Mesenchymal stem cell (in vitro differentiated cells and primary cell): Measurements from ENCODE around the gene SH3GL3.

Experiments used
- DNase-seq: peaks from one replicate; pipeline ENCODE4 v3.0.0-alpha.2; 2013
- H2AFZ ChIP-seq: one replicate; pipeline ENCODE4 v1.6.1; 2013; ENCODE audit warnings: low read depth, mild to moderate bottlenecking, control low read depth, inconsistent platforms, low read length, moderate library complexity
- H2AK5ac ChIP-seq: 2 replicates; pipeline ENCODE4 v1.6.1; 2013; ENCODE audit warnings: low read length, moderate library complexity, mild to moderate bottlenecking, inconsistent platforms; ENCODE audit not compliant: severe bottlenecking
- H2BK120ac ChIP-seq: one replicate; pipeline ENCODE4 v1.6.1; 2013; ENCODE audit warnings: low read depth, mild to moderate bottlenecking, inconsistent platforms, low read length, moderate library complexity
- H2BK12ac ChIP-seq, 2 experiments: one replicate each; pipeline ENCODE4 v1.6.1; 2013; ENCODE audit warnings: inconsistent platforms in 2 of 2, low read length in 2 of 2, mild to moderate bottlenecking in 2 of 2, moderate library complexity in 2 of 2, control low read depth in 1 of 2
- H2BK15ac ChIP-seq: one replicate; pipeline ENCODE4 v1.6.1; 2013; ENCODE audit warnings: mild to moderate bottlenecking, low read depth, inconsistent platforms; ENCODE audit not compliant: poor library complexity, severe bottlenecking
- H2BK5ac ChIP-seq: 2 replicates; pipeline ENCODE4 v1.6.1; 2013; ENCODE audit warnings: low read depth, mild to moderate bottlenecking, low read length, control low read depth, inconsistent platforms; ENCODE audit not compliant: poor library complexity, severe bottlenecking
- H3K14ac ChIP-seq, 2 experiments: one replicate each; pipeline ENCODE4 v1.6.1; 2013; ENCODE audit warnings: inconsistent platforms in 2 of 2, low read length in 2 of 2, control low read depth in 1 of 2, mild to moderate bottlenecking in 1 of 2, moderate library complexity in 1 of 2
- H3K18ac ChIP-seq, 2 experiments: one replicate each; pipeline ENCODE4 v1.6.1; 2013; ENCODE audit warnings: inconsistent platforms in 2 of 2, low read length in 2 of 2, control low read depth in 1 of 2, low read depth in 1 of 2, mild to moderate bottlenecking in 1 of 2
- H3K23ac ChIP-seq, 2 experiments: one replicate each; pipeline ENCODE4 v1.6.1; 2013; ENCODE audit warnings: inconsistent platforms in 2 of 2, low read length in 2 of 2, mild to moderate bottlenecking in 2 of 2, moderate library complexity in 2 of 2, control low read depth in 1 of 2
- H3K27ac ChIP-seq: 2 replicates; pipeline ENCODE4 v1.5.1; 2013; ENCODE audit warnings: mild to moderate bottlenecking, moderate library complexity, low read length, control low read depth, inconsistent platforms; ENCODE audit not compliant: poor library complexity, severe bottlenecking
- H3K27me3 ChIP-seq, 2 experiments: 2 replicates each; pipeline versions ENCODE4 v1.6.1 to v1.7.0; 2013; ENCODE audit warnings: low read length in 2 of 2, mild to moderate bottlenecking in 2 of 2, moderate library complexity in 2 of 2, control low read depth in 1 of 2, inconsistent platforms in 1 of 2; ENCODE audit not compliant: control insufficient read depth in 1 of 2, insufficient read depth in 1 of 2
- H3K36me3 ChIP-seq, 2 experiments: 2 replicates each; pipeline versions ENCODE4 v1.6.1 to v1.7.0; 2013; ENCODE audit warnings: low read length in 2 of 2, control low read depth in 1 of 2, inconsistent platforms in 1 of 2, low read depth in 1 of 2, mild to moderate bottlenecking in 1 of 2; ENCODE audit not compliant: insufficient read depth in 2 of 2, control insufficient read depth in 1 of 2
- H3K4ac ChIP-seq, 2 experiments: one replicate each; pipeline ENCODE4 v1.6.1; 2013; ENCODE audit warnings: inconsistent platforms in 2 of 2, low read length in 2 of 2, mild to moderate bottlenecking in 2 of 2, moderate library complexity in 2 of 2, control low read depth in 1 of 2, low read depth in 1 of 2
- H3K4me1 ChIP-seq: 2 replicates; pipeline ENCODE4 v1.6.1; 2013; ENCODE audit warnings: low read depth, low read length, control low read depth; ENCODE audit not compliant: control insufficient read depth, insufficient read depth
- H3K4me2 ChIP-seq: 2 replicates; pipeline ENCODE4 v1.6.1; 2013; ENCODE audit warnings: low read length, mild to moderate bottlenecking, inconsistent platforms; ENCODE audit not compliant: poor library complexity, severe bottlenecking
- H3K4me3 ChIP-seq, 2 experiments: 2 replicates each; pipeline versions ENCODE4 v1.5.1 to v1.7.0; 2013; ENCODE audit warnings: low read length in 2 of 2, mild to moderate bottlenecking in 2 of 2, control low read depth in 1 of 2, low read depth in 1 of 2; ENCODE audit not compliant: insufficient read depth in 1 of 2
- H3K79me1 ChIP-seq: replicated peaks from 2 replicates; pipeline ENCODE4 v1.6.1; 2013; ENCODE audit warnings: mild to moderate bottlenecking, control low read depth, low read length, inconsistent platforms; ENCODE audit not compliant: poor library complexity, severe bottlenecking
- H3K9ac ChIP-seq: 2 replicates; pipeline ENCODE4 v1.7.0; 2013; ENCODE audit warnings: mild to moderate bottlenecking, low read length, moderate library complexity
- H3K9me3 ChIP-seq: 2 replicates; pipeline ENCODE4 v1.7.0; 2013; ENCODE audit warnings: mild to moderate bottlenecking, low read length; ENCODE audit not compliant: control insufficient read depth
- H4K8ac ChIP-seq: one replicate; pipeline ENCODE4 v1.6.1; 2013; ENCODE audit warnings: inconsistent platforms, mild to moderate bottlenecking, low read length, moderate library complexity
- H4K91ac ChIP-seq: one replicate; pipeline ENCODE4 v1.6.1; 2013; ENCODE audit warnings: mild to moderate bottlenecking, low read length, inconsistent platforms
- WGBS: methylation state at CpG from one replicate; pipeline ENCODE4 v1.1.7; 2013; ENCODE audit warnings: mixed read lengths; 5-methylcytosine and 5-hydroxymethylcytosine counted together

The SH3GL3 gene

DNA sequence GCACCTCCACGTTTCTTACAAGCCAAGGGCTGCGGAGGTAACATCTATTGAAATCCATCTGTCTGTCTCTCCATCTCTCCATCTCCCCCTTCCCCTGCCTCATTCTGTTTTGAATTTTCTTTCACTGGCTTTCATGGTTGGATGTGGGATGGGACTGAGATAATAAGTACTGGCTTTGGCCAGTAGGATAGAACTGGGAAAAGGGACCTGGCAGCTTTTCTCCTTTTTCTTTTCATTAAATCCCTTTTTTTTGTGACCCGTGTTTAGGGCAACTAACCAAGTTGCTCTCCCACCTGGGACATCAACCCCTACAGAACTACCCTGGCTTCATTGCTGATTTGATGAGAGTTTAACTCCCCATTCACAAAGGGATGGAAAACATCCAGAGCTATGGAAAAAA, 139.9 kb downstream of the SH3GL3 start:
- DNase-seq, result no peak
- Histone ChIP-seq H3K4ac (no peak overlapping the region), H2BK120ac (no peak overlapping the region), H2AK5ac (no peak overlapping the region), H4K8ac (no peak overlapping the region), H3K27ac (no peak overlapping the region), H3K9me3 (no peaks in the 10 kb centered on the region), H4K91ac (no peak overlapping the region), H3K36me3 (no peaks in the 10 kb centered on the region), H3K14ac (no peak overlapping the region), H2BK15ac (no peak overlapping the region), H2BK5ac (no peak overlapping the region), H3K9ac (no peak overlapping the region), H3K18ac (no peak overlapping the region), H3K4me2 (no peak overlapping the region), H3K23ac (no peak overlapping the region), H2AFZ (no peak overlapping the region), H3K4me1 (no peaks in the 10 kb centered on the region), H3K79me1 (no peaks in the 10 kb centered on the region), H2BK12ac (no peak overlapping the region), H3K4me3 (no peak overlapping the region), H3K27me3 (peaks cover 0 to 8% of the 10 kb centered on the region in 2 experiments)
- WGBS, result 76% methylated on average over 2 of the region's 3 CpGs

DNA sequence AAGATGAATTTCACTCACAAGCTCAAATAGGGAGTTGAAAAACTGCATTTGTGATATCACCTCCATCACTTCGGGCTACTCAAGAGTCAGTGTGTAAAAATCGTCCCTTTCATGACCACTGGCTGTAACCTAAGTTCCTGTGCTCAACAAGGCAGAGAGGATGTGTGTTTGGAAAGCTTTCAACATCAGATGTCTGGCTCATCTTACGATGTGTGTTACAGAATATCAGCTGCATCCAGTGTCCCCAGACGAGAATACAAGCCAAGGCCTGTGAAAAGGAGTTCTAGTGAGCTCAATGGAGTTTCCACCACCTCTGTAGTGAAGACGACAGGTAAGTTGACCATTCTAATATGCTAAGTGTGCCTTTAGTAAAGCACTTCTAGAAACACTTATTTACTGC, 141.3 kb downstream of the SH3GL3 start:
- no peak overlapping the region for H3K18ac ChIP-seq
- no peaks in the 10 kb centered on the region for H3K79me1 ChIP-seq
- H3K4me2 ChIP-seq, result no peak overlapping the region
- H4K91ac ChIP-seq, result no peak overlapping the region
- H3K4ac ChIP-seq, result no peak overlapping the region
- H2BK120ac ChIP-seq, result no peak overlapping the region
- 80% methylated on average over 5 of the region's 5 CpGs for WGBS
- H3K27me3 ChIP-seq, result peaks cover 0 to 8% of the 10 kb centered on the region in 2 experiments
- no peak overlapping the region for H2BK15ac ChIP-seq
- no peaks in the 10 kb centered on the region for H3K36me3 ChIP-seq
- no peak overlapping the region for H3K4me3 ChIP-seq
- no peak overlapping the region for H2BK12ac ChIP-seq
- no peak overlapping the region for H3K9ac ChIP-seq
- no peaks in the 10 kb centered on the region for H3K4me1 ChIP-seq
- no peak overlapping the region for H2BK5ac ChIP-seq
- no peak for DNase-seq
- no peak overlapping the region for H2AFZ ChIP-seq
- H3K9me3 ChIP-seq, result no peaks in the 10 kb centered on the region
- H3K27ac ChIP-seq, result no peak overlapping the region
- no peak overlapping the region for H2AK5ac ChIP-seq
- no peak overlapping the region for H3K14ac ChIP-seq
- no peak overlapping the region for H4K8ac ChIP-seq
- H3K23ac ChIP-seq, result no peak overlapping the region

DNA sequence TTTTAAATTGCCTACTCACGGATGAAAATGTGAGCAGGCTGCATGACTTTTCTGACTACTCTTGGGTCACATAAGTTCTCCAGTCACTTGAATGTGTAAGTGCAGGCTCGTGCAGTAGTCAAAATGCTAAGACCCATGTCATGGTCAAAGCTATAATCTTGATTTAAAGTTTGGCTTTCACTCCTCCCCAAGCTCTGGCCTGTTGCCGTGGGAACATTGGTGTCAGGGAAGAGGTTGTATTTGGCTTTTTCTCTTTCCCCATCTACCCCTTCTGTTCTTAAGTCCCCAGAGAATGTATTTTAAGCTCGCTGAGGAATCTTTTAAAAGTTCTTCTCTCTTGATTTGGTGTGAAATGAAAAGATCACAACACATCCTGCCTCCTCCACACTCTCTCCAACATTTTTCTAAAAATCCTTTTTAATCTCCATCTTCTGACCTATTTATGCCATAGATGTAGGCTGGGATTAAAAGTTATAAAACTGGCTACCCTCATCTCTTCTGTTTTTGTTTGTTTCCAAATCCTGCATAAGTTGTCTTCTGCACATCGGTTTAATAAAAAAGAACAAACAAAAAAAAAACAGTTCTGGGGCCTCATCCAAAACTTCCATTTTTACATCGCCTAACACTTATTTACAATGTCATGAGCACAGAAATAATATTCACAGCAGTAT, 145.4 kb downstream of the SH3GL3 start:
- H3K4ac ChIP-seq, result no peak overlapping the region
- H3K27me3 ChIP-seq, result no peaks in the 10 kb centered on the region
- no peaks in the 10 kb centered on the region for H3K36me3 ChIP-seq
- H2BK15ac ChIP-seq, result no peak overlapping the region
- H2AFZ ChIP-seq, result no peak overlapping the region
- no peak overlapping the region for H3K18ac ChIP-seq
- no peak overlapping the region for H4K8ac ChIP-seq
- H3K9me3 ChIP-seq, result no peaks in the 10 kb centered on the region
- H3K79me1 ChIP-seq, result no peaks in the 10 kb centered on the region
- no peak overlapping the region for H3K14ac ChIP-seq
- no peak overlapping the region for H2BK12ac ChIP-seq
- no peak overlapping the region for H4K91ac ChIP-seq
- H2BK5ac ChIP-seq, result no peak overlapping the region
- WGBS, result 73% methylated on average over 3 of the region's 6 CpGs
- H3K4me1 ChIP-seq, result no peaks in the 10 kb centered on the region
- no peak overlapping the region for H3K4me2 ChIP-seq
- no peak overlapping the region for H3K23ac ChIP-seq
- no peak overlapping the region for H3K9ac ChIP-seq
- H3K27ac ChIP-seq, result no peak overlapping the region
- DNase-seq, result no peak
- no peak overlapping the region for H2AK5ac ChIP-seq
- H2BK120ac ChIP-seq, result no peak overlapping the region
- H3K4me3 ChIP-seq, result no peak overlapping the region

DNA sequence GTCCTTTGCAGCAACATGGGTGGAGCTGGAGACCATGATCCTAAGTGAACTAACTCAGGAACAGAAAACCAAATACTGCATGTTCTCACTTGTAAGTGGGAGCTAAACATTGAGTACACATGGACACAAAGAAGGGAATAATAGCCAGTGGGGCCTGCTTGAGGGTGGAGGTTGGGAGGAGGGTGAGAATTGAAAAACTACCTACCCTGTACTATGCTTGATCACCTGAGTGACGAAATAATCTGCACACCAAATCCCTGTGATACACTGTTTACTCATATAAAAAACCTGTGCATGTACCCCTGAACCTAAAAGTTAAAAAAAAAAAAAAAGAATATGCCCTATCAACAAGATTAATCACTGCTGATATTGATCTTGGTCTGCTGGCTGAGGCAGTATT, 148.1 kb downstream of the SH3GL3 start:
- Histone ChIP-seq H2AFZ (no peak overlapping the region), H3K4me3 (no peak overlapping the region), H2BK5ac (no peak overlapping the region), H3K79me1 (no peaks in the 10 kb centered on the region), H4K8ac (no peak overlapping the region), H2BK12ac (no peak overlapping the region), H3K27me3 (no peaks in the 10 kb centered on the region), H3K4ac (no peak overlapping the region), H3K36me3 (no peaks in the 10 kb centered on the region), H3K4me2 (no peak overlapping the region), H4K91ac (no peak overlapping the region), H3K18ac (no peak overlapping the region), H3K14ac (no peak overlapping the region), H3K9me3 (peaks cover 8% of the 10 kb centered on the region), H2BK120ac (no peak overlapping the region), H2AK5ac (no peak overlapping the region), H2BK15ac (no peak overlapping the region), H3K23ac (no peak overlapping the region), H3K27ac (no peak overlapping the region), H3K9ac (no peak overlapping the region), H3K4me1 (no peaks in the 10 kb centered on the region)
- no peak for DNase-seq
- WGBS, result 50% methylated on average over 1 of the region's 1 CpG
